SW480 (cell line): ENCODE results near the gene EPS8L1.
"Not testable (repeated sequence)": the region's sequence is repeated elsewhere in the genome, so short reads cannot be mapped to it uniquely, and the experiment has no call there.

ENCODE experiments used
- DNase-seq: peaks from one replicate; pipeline ENCODE4 v3.0.0-alpha.2; 2016; ENCODE audit warnings: low spot score

The EPS8L1 gene

GRCh38 chr19:55050749-55051532 lies 24.7 kb upstream of the EPS8L1 start:
- no peak for DNase-seq

- DNase-seq = no peak
Measured at GRCh38 chr19:55053735-55054134, 21.9 kb upstream of the EPS8L1 start.

- no peak for DNase-seq
Measured at GRCh38 chr19:55056827-55057226, 18.8 kb upstream of the EPS8L1 start.

- DNase-seq = no peak
Measured at GRCh38 chr19:55058781-55059610, 16.7 kb upstream of the EPS8L1 start.

- not testable (repeated sequence) for DNase-seq
Measured at GRCh38 chr19:55060287-55060686, 15.4 kb upstream of the EPS8L1 start.

- peak; percentile 97 for DNase-seq
Measured at GRCh38 chr19:55062735-55063491, 12.8 kb upstream of the EPS8L1 start, which contains the start of gene RDH13. TSS of gene RDH13 (minus strand) at chr19:55063148. CDS start at chr19:55063032, 116 bp downstream.

GRCh38 chr19:55063492-55063843 lies 12.2 kb upstream of the EPS8L1 start:
- DNase-seq = no peak

GRCh38 chr19:55065516-55065915 lies 10.2 kb upstream of the EPS8L1 start:
- not testable (repeated sequence) for DNase-seq

- DNase-seq = peak; percentile 43
Measured at GRCh38 chr19:55066107-55066709, 9.5 kb upstream of the EPS8L1 start.

GRCh38 chr19:55067869-55068268 lies 7.8 kb upstream of the EPS8L1 start:
- DNase-seq = no peak

- DNase-seq = peak; percentile 94
Measured at GRCh38 chr19:55068950-55069864, 6.5 kb upstream of the EPS8L1 start.

GRCh38 chr19:55069865-55070197 lies 5.8 kb upstream of the EPS8L1 start:
- DNase-seq = no peak

GRCh38 chr19:55070466-55071128 lies 5.1 kb upstream of the EPS8L1 start:
- no peak for DNase-seq

- peak; percentile 95 for DNase-seq
Measured at GRCh38 chr19:55071129-55071502, 4.6 kb upstream of the EPS8L1 start.

- DNase-seq = no peak
Measured at GRCh38 chr19:55071913-55072312, 3.8 kb upstream of the EPS8L1 start.

GRCh38 chr19:55076321-55076720 lies 652 bp downstream of the EPS8L1 start:
- DNase-seq = no peak

- DNase-seq = no peak
Measured at GRCh38 chr19:55077106-55077505, 1.4 kb downstream of the EPS8L1 start.

GRCh38 chr19:55078996-55079395 lies 3.3 kb downstream of the EPS8L1 start:
- DNase-seq = no peak

- no peak for DNase-seq
Measured at GRCh38 chr19:55079400-55080038, 3.9 kb downstream of the EPS8L1 start.
